IPS-11a (cell line): Measurements from ENCODE around the gene IL22RA1.

Experiments
- H3K4me3 ChIP-seq: one replicate; pipeline ENCODE4 v1.5.1; 2013; ENCODE audit warnings: low read depth, low read length, control low read depth

The IL22RA1 gene

GRCh38 chr1:24077278-24077978, 65.5 kb downstream of the IL22RA1 start:
- no peak overlapping the region for H3K4me3 ChIP-seq

GRCh38 chr1:24075946-24076345, 67.0 kb downstream of the IL22RA1 start:
- H3K4me3 ChIP-seq = no peak overlapping the region

GRCh38 chr1:24075590-24075854, 67.4 kb downstream of the IL22RA1 start:
- H3K4me3 ChIP-seq = no peak overlapping the region

GRCh38 chr1:24074817-24075589, 67.9 kb downstream of the IL22RA1 start:
- no peak overlapping the region for H3K4me3 ChIP-seq

GRCh38 chr1:24074196-24074595, 68.7 kb downstream of the IL22RA1 start:
- no peak overlapping the region for H3K4me3 ChIP-seq

- H3K4me3 ChIP-seq = no peak overlapping the region
Observed at GRCh38 chr1:24071941-24072340, 71.0 kb downstream of the IL22RA1 start.

- H3K4me3 ChIP-seq = no peak overlapping the region
Observed at GRCh38 chr1:24070821-24071393, 72.0 kb downstream of the IL22RA1 start.

GRCh38 chr1:24069817-24070216, 73.1 kb downstream of the IL22RA1 start:
- no peak overlapping the region for H3K4me3 ChIP-seq
